Smooth muscle cell (in vitro differentiated cells): ENCODE data around the gene FAM32A. TPM values are rescaled to one million over a fixed set of nuclear protein-coding genes. Genes with fewer than 3 reads are reported as not detected.

Source experiments
- DNase-seq: peaks from one replicate; lab custom pipeline; 2025; ENCODE audit not compliant: unreplicated experiment; lab: John Stamatoyannopoulos, UW
- H2AFZ ChIP-seq: fragments of 200-600 bp; sonication (generic); 2 replicates; pipeline ENCODE4 v1.6.0; 2016; ENCODE audit warnings: antibody characterized with exemption, low read depth, mild to moderate bottlenecking
- H3F3A ChIP-seq: fragments of 200-600 bp; sonication (generic); 2 replicates; pipeline ENCODE4 v1.6.0; 2017; ENCODE audit warnings: antibody characterized with exemption, low read depth
- H3K27ac ChIP-seq: fragments of 200-600 bp; sonication (generic); 2 replicates; pipeline ENCODE4 v1.5.1; 2016; ENCODE audit warnings: low read depth, mild to moderate bottlenecking
- H3K27me3 ChIP-seq: fragments of 200-600 bp; sonication (generic); 2 replicates; pipeline ENCODE4 v1.6.1; 2016; ENCODE audit warnings: low read depth, mild to moderate bottlenecking
- H3K36me3 ChIP-seq: fragments of 200-600 bp; sonication (generic); 2 replicates; pipeline ENCODE4 v1.5.1; 2016; ENCODE audit warnings: low read depth
- H3K4me1 ChIP-seq: fragments of 200-600 bp; sonication (generic); 2 replicates; pipeline ENCODE4 v1.5.1; 2016; ENCODE audit warnings: low read depth
- H3K4me2 ChIP-seq: fragments of 200-600 bp; sonication (generic); 2 replicates; pipeline ENCODE4 v1.6.0; 2016; ENCODE audit warnings: mild to moderate bottlenecking
- H3K4me3 ChIP-seq: fragments of 200-600 bp; sonication (generic); 2 replicates; pipeline ENCODE4 v1.5.1; 2016; ENCODE audit warnings: mild to moderate bottlenecking
- H3K79me2 ChIP-seq: fragments of 200-600 bp; sonication (generic); 2 replicates; pipeline ENCODE4 v1.6.0; 2016; ENCODE audit warnings: low read depth, mild to moderate bottlenecking
- H3K9ac ChIP-seq: fragments of 200-600 bp; sonication (generic); 2 replicates; pipeline ENCODE4 v1.6.0; 2016; ENCODE audit warnings: low read depth
- H3K9me3 ChIP-seq: fragments of 200-600 bp; sonication (generic); replicated peaks from 2 replicates; pipeline ENCODE4 v1.5.1; 2016; ENCODE audit warnings: low read depth
- H4K20me1 ChIP-seq: fragments of 200-600 bp; sonication (generic); 2 replicates; pipeline ENCODE4 v1.6.0; 2016; ENCODE audit warnings: low read depth
- CTCF ChIP-seq: fragments of 200-600 bp; sonication (generic); IDR thresholded peaks from 2 replicates; pipeline ENCODE4 v1.5.1; 2017; ENCODE audit warnings: borderline replicate concordance, mild to moderate bottlenecking, antibody characterized with exemption; ENCODE audit not compliant: insufficient read depth, poor library complexity, severe bottlenecking
- WGBS: methylation state at CpG from one replicate; pipeline ENCODE4 v1.1.7; 2016; ENCODE audit warnings: low lambda C conversion rate; 5-methylcytosine and 5-hydroxymethylcytosine counted together
- polyA plus RNA-seq: library from polyadenylated mRNA; unstranded; fragments of >200 nt; fragmentation: Nextera tagmentation; extraction: Ambion mirVana; gene quantifications from 2 replicates; pipeline ENCODE4 v1.2.1, GENCODE V29; 2016
- total RNA-seq: library from RNA; depleted of rRNA; stranded (reverse); fragments of >200 nt; gene quantifications from 2 replicates; pipeline ENCODE4 v1.2.3, GENCODE V29; 2014

The FAM32A gene
- total and polyA plus RNA-seq, 2 experiments from 2014 or later = 109 to 132 TPM

- Histone ChIP-seq H3K27me3 (no peaks in the 10 kb centered on the region), H3K4me3 (no peak overlapping the region), H3F3A (no peaks in the 10 kb centered on the region), H3K36me3 (peaks cover 16% of the 10 kb centered on the region), H3K9me3 (no peaks in the 10 kb centered on the region), H4K20me1 (peaks cover 54% of the 10 kb centered on the region), H3K27ac (no peak overlapping the region), H3K9ac (no peak overlapping the region), H3K79me2 (peaks cover 14% of the 10 kb centered on the region), H3K4me1 (no peaks in the 10 kb centered on the region), H3K4me2 (no peak overlapping the region), H2AFZ (no peak overlapping the region)
- no peak for TF ChIP-seq CTCF
- 81% methylated on average over 3 of the region's 3 CpGs for WGBS
- no peak for DNase-seq
These were observed 37.6 kb downstream of the FAM32A start for GRCh38 chr19:16222806-16223205.

- Histone ChIP-seq H3K4me3 (no peak overlapping the region), H3K27me3 (no peaks in the 10 kb centered on the region), H3K4me1 (no peaks in the 10 kb centered on the region), H3K9me3 (no peaks in the 10 kb centered on the region), H3F3A (no peaks in the 10 kb centered on the region), H3K36me3 (peaks cover 16% of the 10 kb centered on the region), H3K79me2 (peaks cover 14% of the 10 kb centered on the region), H3K9ac (no peak overlapping the region), H4K20me1 (peaks cover 44% of the 10 kb centered on the region), H3K27ac (no peak overlapping the region), H2AFZ (no peak overlapping the region), H3K4me2 (no peak overlapping the region)
- WGBS = 87% methylated on average over 15 of the region's 15 CpGs
- no peak for TF ChIP-seq CTCF
- DNase-seq = no peak
These were observed 38.5 kb downstream of the FAM32A start for GRCh38 chr19:16223746-16224145.

- peaks cover 40% of the 10 kb centered on the region for H4K20me1 ChIP-seq
- 96% methylated on average over 29 of the region's 32 CpGs for WGBS
- no peaks in the 10 kb centered on the region for H3K27me3 ChIP-seq
- peaks cover 16% of the 10 kb centered on the region for H3K36me3 ChIP-seq
- H2AFZ ChIP-seq = no peak overlapping the region
- no peaks in the 10 kb centered on the region for H3F3A ChIP-seq
- H3K9ac ChIP-seq = no peak overlapping the region
- no peak overlapping the region for H3K4me2 ChIP-seq
- no peak overlapping the region for H3K4me3 ChIP-seq
- H3K79me2 ChIP-seq = peaks cover 14% of the 10 kb centered on the region
- no peak for DNase-seq
- TF ChIP-seq CTCF = no peak
- H3K4me1 ChIP-seq = no peaks in the 10 kb centered on the region
- no peaks in the 10 kb centered on the region for H3K9me3 ChIP-seq
- H3K27ac ChIP-seq = no peak overlapping the region
These were observed 39.3 kb downstream of the FAM32A start for GRCh38 chr19:16224293-16225045.
